Measurements from ENCODE around the gene ERN1.

DNA sequence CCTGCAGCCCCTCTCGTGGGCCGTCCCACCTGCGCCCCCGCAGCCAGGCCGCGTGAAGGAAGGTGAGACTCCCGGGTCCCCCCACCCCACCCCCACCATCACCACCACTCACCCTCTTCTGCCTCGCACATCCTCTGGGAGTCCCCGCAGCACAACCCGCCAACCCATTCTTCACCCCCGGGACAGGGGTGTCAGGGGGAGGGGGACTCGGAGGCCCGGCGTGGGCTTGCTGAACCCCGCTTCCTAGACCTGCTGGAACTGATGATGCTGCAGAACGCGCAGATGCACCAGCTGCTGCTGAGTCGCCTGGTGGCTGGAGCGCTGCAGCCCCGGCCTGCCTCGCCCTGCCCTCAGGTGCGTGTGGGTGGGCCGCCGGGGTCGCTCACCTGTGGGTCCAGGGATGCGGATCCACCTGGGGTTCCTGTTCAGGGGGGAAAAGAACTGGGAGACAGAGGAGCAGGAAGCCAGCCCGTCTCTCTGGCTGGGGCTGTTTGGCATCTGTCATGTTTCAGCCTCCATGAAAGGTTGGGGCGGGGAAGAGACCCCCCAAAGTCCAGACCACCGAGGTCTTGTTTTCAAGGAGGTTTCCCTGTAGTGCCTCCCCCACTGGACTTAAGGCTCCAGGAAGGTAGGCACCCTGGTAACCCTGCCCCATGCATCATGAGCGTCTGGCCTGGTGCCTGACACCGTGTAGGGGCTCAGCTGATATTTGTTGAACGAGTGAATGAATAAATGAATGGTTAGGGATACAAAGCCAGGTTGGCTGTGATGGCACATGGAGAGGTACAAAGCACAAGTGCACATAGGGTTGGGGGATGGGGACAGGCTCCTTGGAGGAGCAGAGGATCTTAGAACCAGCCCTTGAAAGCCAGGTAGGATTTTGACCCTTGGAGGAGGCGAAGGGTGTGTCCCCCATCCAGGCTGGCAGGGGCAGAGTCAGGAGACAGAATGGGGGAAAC lies 130.9 kb downstream of the ERN1 start:
- TF ChIP-seq POLR2AphosphoS5 (IDR thresholded peaks at IDR 0.05; ENCODE audit: borderline replicate concordance, low read depth, low read length) (no peak), EZH2 (IDR thresholded peaks at IDR 0.05) (no peak), FOXP2 (optimal IDR thresholded peaks at IDR 0.05; ENCODE audit: control extremely low read depth, extremely low read length, insufficient read depth) (no peak)
